SK-N-DZ (cell line): ENCODE measurements around the gene PLPP6.

ENCODE experiments used
- DNase-seq: peaks from one replicate; pipeline ENCODE4 v3.0.0-alpha.2; 2015; ENCODE audit warnings: low spot score

The PLPP6 gene

GRCh38 chr9:4662989-4663792 is 1.1 kb downstream of the PLPP6 start:
- no peak for DNase-seq

- DNase-seq: no peak
These were observed 1.9 kb downstream of the PLPP6 start for GRCh38 chr9:4663956-4664355.

GRCh38 chr9:4665357-4665756 is 3.3 kb downstream of the PLPP6 start:
- DNase-seq: no peak

- DNase-seq: peak; percentile 4
These were observed 4.1 kb downstream of the PLPP6 start, which contains the start of gene SPATA6L for GRCh38 chr9:4666042-4666699. Gene SPATA6L (minus strand): TSS chr9:4666480. CDS start chr9:4666250, 230 bp downstream.

- no peak for DNase-seq
These were observed 5.6 kb downstream of the PLPP6 start for GRCh38 chr9:4667681-4668080.

- DNase-seq: no peak
These were observed 6.5 kb downstream of the PLPP6 start for GRCh38 chr9:4668604-4669003.

GRCh38 chr9:4669890-4670289 is 7.8 kb downstream of the PLPP6 start:
- no peak for DNase-seq

GRCh38 chr9:4670591-4670990 is 8.5 kb downstream of the PLPP6 start:
- no peak for DNase-seq

GRCh38 chr9:4671737-4672136 is 9.6 kb downstream of the PLPP6 start:
- DNase-seq: no peak

GRCh38 chr9:4674783-4675182 is 12.7 kb downstream of the PLPP6 start:
- no peak for DNase-seq

GRCh38 chr9:4677392-4677791 is 15.3 kb downstream of the PLPP6 start:
- DNase-seq: no peak

- DNase-seq: peak; percentile 12
These were observed 16.7 kb downstream of the PLPP6 start for GRCh38 chr9:4678679-4679267.

GRCh38 chr9:4679268-4680172 is 17.4 kb downstream of the PLPP6 start, which contains the start of gene CDC37L1:
Gene CDC37L1 (plus strand): TSS chr9:4679569. CDS start chr9:4679768, 199 bp downstream.
- peak; percentile 86 for DNase-seq

- no peak for DNase-seq
These were observed 18.1 kb downstream of the PLPP6 start for GRCh38 chr9:4680173-4680525.

GRCh38 chr9:4680750-4681149 is 18.7 kb downstream of the PLPP6 start:
- DNase-seq: no peak

- DNase-seq: no peak
These were observed 22.7 kb downstream of the PLPP6 start for GRCh38 chr9:4684820-4685219.

GRCh38 chr9:4686112-4686511 is 24.0 kb downstream of the PLPP6 start:
- no peak for DNase-seq

- DNase-seq: no peak
These were observed 24.5 kb downstream of the PLPP6 start for GRCh38 chr9:4686584-4686983.

- no peak for DNase-seq
These were observed 26.9 kb downstream of the PLPP6 start for GRCh38 chr9:4689021-4689420.

GRCh38 chr9:4689687-4690104 is 27.6 kb downstream of the PLPP6 start:
- no peak for DNase-seq

GRCh38 chr9:4690144-4690543 is 28.1 kb downstream of the PLPP6 start:
- no peak for DNase-seq

- DNase-seq: no peak
These were observed 29.7 kb downstream of the PLPP6 start for GRCh38 chr9:4691795-4692194.
